SIG-M5 treated with dmso at 0.1 percent for 504 hours (cell line): ENCODE results near the gene RNF146.
"Not testable (repeated sequence)": the region's sequence is repeated elsewhere in the genome, so short reads cannot be mapped to it uniquely, and the experiment has no call there.

ENCODE experiments used
- DNase-seq: peaks from one replicate; lab custom pipeline; 2025; ENCODE audit not compliant: unreplicated experiment; lab: John Stamatoyannopoulos, UW

Gene RNF146

DNA sequence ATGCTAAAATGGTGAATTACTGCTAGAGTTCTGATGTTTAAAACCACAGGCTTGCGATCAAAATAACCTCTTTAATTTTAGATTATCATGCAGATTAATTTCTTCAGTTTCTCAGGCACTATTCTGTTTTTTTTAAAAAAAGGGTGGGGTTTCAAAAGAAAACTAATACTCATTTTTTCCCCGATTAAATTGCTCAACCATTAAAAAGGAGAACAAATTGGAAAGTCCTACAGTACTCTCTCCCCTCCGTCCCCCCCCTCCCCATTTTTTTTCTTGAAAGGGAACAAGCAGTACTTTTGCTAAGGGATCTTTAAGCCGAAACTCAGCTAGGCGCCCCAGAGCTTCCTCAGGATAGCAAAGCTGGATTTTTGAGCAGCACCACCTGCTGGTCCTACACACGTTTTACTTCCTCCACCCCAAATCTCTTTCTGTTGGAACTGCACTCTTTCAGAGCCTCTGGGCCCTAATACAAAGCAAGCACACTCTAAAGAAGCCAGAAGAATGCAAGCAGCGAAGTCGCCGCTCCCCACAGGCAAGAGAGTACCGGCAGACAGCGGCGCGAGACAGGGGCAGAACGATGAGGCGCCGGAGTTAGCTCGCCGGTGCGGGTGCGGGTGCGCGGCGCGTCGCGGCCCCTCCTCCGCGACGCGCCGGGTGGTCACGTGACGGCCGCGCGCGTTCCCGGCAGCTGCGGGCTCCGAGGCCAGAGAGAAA lies at the start of gene RNF146:
RNF146 (plus strand) TSS at position 687 of the 714 bp plus-strand sequence. CDS start 13,475 bp downstream, outside the sequence.
- DNase-seq, result peak; percentile 90

DNA sequence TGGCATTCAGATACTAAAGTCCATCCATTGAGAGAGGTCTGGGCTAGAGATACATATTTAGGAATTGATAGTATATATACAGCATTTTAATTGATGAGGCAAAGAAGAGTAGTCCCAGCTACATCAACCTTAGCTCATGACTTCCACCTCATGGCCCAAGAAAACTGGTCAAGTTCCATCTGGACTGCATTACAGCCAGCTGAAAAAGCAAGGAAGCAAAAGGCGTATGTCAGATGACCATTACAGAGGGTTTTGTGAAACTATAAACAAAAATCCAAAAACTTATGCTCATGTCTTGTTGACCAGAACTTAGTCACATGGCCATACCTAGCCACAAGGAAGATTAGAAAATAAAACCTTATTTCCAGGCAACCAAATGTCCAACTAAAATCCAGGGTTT lies 46.8 kb upstream of the RNF146 start:
- no peak for DNase-seq

- no peak for DNase-seq
Measured at GRCh38 chr6:127221201-127221600, 45.5 kb upstream of the RNF146 start.

GRCh38 chr6:127222418-127222817 lies 44.2 kb upstream of the RNF146 start:
- no peak for DNase-seq

DNA sequence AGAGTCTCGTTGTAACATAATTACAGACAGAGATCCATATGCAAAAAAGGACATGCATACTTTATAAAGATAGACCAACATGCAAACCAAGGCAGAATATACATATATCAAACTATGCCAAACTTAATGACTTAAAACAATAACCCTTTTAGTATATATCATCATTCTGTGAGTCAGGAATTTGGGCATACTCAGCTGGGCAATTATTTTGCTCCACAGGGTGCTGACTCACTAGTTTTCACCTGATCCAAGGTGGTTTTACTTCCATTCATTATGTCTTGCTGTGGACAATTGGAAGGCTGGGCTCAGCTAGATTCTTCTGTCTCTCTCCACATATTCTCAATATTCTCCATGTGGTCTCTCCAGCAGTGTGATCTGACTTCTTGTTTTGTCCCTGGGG lies 41.2 kb upstream of the RNF146 start:
- DNase-seq, result no peak

DNA sequence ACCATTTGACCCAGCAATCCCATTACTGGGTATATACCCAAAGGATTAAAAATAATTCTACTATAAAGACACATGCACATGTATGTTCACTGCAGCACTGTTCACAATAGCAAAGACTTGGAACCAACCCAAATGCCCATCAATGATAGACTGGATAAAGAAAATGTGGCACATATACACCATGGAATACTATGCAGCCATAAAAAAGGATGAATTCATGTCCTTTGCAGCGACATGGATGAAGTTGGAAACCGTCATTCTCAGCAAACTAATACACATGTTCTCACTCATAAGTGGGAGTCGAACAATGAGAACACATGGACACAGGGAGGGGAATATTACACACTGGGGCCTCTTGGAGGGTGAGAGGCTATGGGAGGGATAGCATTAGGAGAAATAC lies 32.8 kb upstream of the RNF146 start:
- not testable (repeated sequence) for DNase-seq

DNA sequence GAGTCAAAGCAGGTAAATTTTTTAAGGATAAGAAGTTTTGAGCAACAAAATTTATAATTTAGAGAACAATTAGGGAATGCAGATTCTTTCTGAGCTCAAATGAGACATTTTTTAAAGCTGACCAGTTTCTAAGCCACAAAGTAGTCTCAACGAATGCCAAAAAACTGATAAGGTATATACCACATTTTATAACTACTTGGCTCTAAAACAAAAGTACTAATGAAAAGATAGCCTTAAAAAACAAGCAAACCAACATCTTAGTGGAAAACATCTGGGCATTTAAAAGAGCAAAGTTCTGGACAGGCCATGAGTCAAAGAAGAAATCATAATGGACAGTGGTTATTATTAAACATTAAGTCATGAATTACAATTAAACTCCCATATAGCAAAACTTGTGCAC lies 23.2 kb upstream of the RNF146 start:
- no peak for DNase-seq

- DNase-seq, result no peak
Measured at GRCh38 chr6:127247114-127248096, 19.3 kb upstream of the RNF146 start.

DNA sequence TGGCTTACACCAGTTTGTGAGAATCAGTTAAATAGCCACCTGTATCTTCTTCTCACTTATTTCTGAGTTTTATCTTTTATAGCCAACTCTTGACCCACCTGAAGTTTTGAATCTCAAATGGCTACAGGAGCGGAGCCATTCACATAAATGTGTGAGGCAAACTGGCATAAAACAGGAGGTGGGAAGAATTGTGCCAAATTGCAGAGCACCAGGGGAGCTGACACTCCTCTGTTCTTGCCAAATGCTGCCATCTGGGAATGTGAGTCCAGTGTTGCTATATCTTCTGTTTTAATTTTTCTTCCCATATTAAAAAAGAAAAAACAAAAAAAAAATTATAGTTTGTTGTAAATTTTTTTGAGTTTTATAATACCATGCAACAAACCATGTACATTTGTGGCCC lies 17.0 kb upstream of the RNF146 start:
- DNase-seq, result no peak

- DNase-seq, result no peak
Measured at GRCh38 chr6:127255286-127255685, 11.4 kb upstream of the RNF146 start.

- DNase-seq, result no peak
Measured at GRCh38 chr6:127262896-127263295, 3.8 kb upstream of the RNF146 start.

DNA sequence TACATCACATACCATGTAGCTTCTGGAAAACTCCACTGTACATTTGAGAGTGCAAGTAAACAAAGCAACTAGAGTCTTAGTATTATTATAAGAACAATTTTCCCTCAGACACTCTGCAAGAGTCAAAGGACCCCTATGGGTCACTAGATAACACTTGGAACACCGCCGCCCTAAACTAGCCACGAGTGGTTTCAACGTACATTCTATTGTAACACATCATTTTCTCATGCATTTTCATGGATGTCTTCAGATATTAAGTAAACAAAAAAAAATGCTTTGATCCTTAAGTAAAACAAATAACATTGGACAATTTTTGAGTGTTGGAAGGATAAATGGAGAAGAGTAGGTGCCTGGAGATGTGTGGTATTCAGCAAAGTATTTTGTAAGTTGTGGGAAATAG lies 3.2 kb upstream of the RNF146 start:
- DNase-seq, result no peak

DNA sequence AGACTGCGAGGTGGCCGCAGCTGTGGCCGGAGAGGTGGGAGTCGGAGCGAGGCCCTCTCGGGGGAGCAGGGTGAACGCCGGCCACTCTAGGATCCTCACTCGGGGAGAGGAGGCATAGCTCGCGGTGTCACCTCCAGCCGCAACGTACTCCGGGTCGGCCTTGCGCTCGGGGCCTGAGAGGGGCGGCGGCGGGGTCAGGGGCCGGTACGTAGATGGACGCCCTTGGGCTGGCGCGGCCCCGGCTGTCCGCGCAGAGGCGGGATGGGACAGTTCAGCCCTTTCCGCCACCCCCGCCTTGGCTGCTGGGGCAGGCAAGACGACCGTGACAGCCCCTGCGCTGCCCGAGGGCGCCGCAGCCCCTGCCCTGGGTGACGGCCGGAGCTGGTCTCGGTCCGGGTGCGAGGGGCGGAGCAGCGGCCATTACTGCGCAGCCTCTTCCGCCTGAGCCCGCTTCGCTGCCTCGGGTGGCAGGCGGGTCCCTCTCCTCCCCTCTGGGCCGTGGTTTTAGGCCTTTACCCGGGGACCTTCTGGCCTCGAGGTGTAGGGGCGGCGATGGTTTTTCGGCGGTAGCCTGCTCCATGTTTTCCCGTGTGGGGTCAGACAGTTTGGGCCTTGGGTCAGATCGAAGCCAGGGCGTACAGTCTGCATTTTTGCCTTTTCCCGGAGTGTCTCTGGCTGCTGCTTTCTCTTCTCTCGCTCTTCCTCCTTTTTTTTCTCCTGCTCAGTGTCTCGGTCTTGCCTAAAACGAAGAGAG lies 405 bp downstream of the RNF146 start:
- peak; percentile 60 for DNase-seq

DNA sequence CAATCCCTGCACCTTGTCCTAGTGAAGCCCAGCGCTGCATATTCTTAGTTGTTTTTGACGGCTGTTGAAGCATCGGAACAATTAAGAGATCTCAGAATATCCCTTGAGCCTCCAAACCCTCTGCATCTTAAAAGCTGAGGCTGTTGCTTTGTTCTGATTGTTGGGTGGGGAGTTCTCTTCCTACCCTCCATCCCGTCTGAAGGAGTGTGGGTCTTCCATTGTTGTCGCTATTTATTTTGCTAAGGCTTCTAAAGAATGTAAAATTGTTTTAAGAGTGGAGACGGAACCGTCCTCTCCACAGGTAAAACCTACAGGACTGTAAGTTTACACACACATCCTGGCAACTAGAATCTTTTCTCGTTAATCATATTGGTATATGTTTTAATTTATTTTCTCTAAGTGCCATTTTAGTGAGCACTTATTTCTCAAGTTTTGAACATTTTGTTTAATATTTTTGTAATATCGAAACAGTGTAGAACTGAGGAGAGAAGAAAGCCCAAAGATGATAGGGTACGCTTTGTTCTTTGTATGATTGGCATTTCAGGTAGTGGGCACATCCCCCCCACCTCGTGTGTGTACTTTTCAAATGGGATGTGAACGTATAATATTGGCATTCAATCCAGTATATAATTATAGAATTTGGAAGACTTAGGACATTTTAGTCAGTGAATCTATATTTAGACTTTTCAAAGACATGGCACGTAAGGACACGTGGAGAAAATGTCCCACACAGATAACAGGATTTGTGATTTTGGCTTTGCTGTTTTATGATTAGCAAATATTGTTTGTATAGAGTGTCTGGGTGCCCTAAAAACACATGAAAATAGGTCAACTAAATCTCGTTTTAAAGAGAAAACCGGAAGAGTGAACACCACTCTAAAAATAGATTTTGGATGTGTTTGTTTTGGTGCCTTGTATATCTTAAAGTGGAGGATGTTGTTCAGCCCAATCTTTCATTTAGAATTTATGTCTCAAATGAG lies 1.3 kb downstream of the RNF146 start:
- no peak for DNase-seq

DNA sequence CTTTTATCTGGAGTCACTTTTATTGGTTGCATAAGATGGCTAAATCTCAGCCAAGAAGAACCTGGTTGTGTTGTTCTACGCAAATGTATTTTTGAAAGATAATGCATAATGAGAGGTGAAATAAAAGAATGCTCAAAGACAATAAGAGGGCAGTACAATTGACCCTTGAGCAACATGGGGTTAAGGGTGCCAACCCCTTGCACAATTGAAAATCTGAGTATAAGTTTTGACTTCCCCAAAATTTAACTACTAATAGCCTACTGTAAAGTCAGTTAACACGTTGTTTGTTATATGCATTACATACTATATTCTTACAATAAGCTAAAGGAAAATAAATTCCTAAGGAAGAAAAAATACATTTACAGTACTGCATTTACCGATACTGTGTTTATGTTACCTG lies 5.9 kb downstream of the RNF146 start:
- no peak for DNase-seq

- DNase-seq, result no peak
Measured at GRCh38 chr6:127273499-127273898, 6.8 kb downstream of the RNF146 start.

GRCh38 chr6:127276331-127276730 lies 9.7 kb downstream of the RNF146 start:
- no peak for DNase-seq

DNA sequence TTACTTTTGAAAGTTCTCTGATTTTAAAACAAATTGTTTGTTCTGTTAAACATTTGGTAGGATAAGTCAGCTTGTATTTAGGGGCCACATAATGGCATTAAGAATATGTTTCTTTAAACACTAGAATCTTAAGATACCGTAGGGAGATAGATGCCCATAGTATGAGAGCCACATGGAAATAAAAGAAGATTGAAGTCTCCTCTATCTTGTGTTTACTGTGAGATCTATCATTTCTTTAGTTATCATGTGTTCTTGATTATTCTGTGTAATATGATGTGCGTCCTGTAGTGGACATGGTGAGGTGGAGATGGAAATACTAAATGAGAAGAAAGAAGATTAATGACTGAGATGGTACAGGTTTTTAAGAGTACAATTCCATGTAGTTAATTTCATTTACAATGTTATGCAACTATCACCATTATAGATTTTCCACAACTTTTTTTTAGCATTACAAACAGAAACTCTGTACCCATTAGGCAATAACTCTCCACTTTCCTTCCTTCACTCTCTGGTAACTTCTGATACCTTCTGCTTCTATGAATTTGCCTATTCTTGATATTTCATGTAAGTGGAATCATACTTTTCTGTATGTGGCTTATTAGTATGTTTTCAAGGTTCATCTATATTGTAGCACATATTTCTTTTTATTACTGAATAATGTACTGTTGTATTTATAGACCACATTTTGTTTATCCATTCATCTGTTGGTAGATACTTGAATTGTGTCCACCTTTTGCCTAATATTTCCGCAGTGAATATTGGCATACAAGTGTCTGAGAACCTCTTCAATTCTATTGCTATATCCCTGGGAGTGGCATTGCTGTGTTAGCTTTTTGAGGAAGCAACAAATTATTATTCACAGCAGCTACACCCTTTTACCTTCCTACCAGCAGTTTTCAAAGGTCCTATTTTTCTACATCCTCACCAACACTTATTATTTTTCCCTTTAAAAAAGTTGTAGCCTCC lies 11.5 kb downstream of the RNF146 start:
- DNase-seq, result peak; percentile 42

DNA sequence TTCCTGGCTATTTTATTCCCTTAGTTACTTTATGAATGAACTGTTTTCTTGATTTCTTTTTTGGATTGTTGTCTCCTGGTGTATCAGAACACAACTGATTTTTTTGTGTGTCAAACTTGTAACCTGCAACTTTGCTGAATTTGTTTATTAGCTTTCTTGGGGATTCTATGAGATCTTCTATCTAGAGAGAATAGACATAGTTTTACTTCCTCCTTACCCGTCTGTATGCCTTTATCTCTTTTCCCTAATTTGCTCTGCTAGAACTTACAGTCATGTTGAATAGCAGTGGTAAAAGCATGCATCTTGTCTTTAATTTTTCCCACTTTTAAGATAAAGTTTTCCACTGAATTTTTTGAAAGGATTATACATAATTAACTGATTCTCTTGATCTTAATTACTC lies 13.2 kb downstream of the RNF146 start:
- DNase-seq, result peak; percentile 19
